HG02763 (cell line): Measurements from ENCODE around the gene PAPPA.

ENCODE experiments used
- ATAC-seq: cut with Tn5 transposase; IDR thresholded peaks from one replicate; pipeline ENCODE4 v1.9.1; 2021; ENCODE audit warnings: mild to moderate bottlenecking, moderate library complexity; ENCODE audit not compliant: unreplicated experiment

PAPPA gene, protein sequence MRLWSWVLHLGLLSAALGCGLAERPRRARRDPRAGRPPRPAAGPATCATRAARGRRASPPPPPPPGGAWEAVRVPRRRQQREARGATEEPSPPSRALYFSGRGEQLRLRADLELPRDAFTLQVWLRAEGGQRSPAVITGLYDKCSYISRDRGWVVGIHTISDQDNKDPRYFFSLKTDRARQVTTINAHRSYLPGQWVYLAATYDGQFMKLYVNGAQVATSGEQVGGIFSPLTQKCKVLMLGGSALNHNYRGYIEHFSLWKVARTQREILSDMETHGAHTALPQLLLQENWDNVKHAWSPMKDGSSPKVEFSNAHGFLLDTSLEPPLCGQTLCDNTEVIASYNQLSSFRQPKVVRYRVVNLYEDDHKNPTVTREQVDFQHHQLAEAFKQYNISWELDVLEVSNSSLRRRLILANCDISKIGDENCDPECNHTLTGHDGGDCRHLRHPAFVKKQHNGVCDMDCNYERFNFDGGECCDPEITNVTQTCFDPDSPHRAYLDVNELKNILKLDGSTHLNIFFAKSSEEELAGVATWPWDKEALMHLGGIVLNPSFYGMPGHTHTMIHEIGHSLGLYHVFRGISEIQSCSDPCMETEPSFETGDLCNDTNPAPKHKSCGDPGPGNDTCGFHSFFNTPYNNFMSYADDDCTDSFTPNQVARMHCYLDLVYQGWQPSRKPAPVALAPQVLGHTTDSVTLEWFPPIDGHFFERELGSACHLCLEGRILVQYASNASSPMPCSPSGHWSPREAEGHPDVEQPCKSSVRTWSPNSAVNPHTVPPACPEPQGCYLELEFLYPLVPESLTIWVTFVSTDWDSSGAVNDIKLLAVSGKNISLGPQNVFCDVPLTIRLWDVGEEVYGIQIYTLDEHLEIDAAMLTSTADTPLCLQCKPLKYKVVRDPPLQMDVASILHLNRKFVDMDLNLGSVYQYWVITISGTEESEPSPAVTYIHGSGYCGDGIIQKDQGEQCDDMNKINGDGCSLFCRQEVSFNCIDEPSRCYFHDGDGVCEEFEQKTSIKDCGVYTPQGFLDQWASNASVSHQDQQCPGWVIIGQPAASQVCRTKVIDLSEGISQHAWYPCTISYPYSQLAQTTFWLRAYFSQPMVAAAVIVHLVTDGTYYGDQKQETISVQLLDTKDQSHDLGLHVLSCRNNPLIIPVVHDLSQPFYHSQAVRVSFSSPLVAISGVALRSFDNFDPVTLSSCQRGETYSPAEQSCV (N-terminal part only)

DNA sequence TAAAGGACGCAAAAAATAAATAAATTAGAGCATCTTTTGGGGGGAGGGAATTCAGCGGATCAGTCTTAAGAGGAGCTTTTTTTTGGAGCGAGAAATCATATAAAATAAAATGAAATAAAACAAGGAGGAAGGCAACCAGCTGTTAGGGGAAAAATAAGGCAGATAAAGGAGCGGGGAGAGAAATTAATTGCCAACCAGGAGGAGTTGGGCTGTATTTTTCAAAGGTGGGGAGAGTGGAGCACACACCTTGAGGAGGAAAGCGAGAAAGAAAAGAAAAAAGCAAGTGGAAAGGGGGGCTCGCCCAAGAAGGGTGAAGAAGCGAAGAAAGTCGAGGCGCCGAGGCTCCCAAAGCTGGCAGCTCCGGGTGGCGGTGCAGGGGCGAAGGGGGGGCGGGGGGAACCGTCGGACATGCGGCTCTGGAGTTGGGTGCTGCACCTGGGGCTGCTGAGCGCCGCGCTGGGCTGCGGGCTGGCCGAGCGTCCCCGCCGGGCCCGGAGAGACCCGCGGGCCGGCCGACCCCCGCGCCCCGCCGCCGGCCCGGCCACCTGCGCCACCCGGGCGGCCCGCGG lies at the start of gene PAPPA:
Gene PAPPA, plus strand, starts transcription at position 27 of the 569 bp plus-strand sequence. Its CDS starts 382 bp downstream, at position 409.
- no peak for ATAC-seq

DNA sequence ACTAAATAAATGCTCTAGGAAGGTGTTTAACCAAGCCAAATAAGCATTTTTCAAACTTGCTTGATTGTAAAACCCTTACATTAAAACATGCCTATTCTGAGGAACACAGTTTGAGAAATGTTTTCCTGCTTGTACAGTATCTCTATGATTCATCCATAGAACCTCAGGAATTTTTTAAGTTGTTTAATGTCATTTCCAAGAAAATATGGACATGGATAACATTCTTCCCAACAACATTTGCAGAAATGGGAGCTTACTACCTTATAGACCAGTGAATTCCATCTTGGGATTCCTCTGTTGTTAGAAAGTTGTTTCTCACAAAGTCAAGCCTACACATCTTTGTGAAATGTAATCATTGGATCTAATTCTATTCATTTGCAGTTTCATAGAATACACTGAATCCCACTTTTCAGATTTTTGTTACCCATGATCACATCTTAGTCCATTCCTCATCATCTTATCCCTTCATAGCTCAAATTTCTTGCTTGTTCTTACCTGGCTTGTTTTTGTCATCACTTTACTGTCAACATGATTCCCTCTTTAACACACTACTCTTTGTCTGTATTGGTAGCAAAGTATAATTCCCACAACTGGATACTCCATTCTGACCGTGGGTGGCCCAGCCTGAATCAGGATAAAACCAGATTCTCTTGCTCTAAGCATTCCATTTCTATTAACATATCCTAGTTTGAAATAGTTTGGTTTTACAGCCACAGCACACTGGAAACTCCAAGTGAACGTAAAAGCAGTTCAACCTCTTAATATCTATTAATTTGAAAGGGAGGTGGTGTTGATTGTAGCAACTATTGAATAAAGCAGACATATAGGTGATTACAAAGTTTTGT lies 49.4 kb upstream of the PAPPA start:
- ATAC-seq = no peak

- no peak for ATAC-seq
Observed at GRCh38 chr9:116112236-116112635, 41.4 kb upstream of the PAPPA start.

DNA sequence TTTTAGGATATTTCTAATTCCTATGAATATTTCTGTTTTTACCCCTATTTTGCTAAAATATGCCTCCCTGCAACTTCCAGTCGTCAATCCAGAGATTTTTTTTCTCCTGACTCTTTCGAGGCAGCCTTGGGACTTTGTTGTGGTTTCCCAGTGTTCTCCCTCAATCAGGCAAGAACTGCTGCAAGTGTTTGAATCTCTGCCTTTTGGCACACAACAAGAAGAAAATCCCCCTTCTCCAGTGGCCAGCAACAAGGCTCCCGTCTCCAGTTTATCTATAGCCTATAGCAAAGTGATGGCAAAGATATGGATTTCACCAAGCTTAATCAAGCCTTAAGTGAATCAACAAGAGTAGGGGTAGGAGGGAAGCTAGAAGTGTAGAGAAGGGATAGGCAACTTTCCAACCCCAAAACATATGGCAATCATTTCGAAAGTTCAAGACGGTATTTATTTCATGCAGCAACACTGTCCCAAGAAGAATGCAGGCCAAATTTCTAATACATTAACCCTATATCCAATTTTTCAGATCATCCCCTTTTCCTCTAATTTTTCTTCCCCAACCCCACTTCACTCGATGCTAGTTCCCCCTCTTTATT lies 37.7 kb upstream of the PAPPA start:
- no peak for ATAC-seq

GRCh38 chr9:116116393-116116792 lies 37.2 kb upstream of the PAPPA start:
- no peak for ATAC-seq

GRCh38 chr9:116123171-116123570 lies 30.4 kb upstream of the PAPPA start:
- ATAC-seq = no peak

- ATAC-seq = no peak
Observed at GRCh38 chr9:116124472-116125040, 29.0 kb upstream of the PAPPA start.

DNA sequence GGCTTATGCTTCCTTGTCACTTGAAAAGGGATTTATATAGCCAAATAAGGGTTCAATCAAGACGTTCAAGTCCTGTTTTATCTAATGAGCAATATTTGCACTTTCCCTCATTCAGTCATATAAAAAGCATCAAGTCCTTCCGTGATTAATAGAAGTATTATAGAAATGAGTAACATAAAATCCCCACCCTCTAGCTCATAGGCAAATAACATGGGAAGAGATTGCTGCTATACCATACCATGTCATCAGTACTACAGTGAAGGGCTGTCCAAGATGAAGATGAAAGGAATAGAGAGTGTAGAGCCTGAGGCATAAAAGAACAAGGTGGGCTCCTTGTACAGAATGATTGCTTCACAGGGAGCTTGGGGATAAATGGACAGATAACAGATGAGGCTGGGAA lies 20.4 kb upstream of the PAPPA start:
- ATAC-seq = no peak

DNA sequence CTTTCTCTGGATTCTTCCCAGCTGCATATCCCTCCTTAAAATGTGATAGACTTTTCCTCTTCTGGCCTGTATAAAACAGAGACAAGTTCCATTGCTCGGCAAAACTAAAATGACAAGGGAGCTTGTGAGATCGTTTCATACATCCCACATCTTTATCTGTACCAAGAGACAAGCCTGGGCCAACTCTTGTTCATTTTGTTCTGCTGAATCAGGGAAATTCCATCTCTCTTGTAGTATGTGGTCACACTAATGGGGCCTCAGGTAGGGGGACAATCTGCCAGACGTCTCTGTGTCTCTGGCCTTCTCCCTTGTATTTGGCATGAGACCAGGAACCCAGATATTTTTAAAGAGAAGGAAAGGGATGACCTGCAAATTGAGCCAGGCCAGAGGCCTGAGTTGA lies 18.6 kb upstream of the PAPPA start:
- no peak for ATAC-seq

DNA sequence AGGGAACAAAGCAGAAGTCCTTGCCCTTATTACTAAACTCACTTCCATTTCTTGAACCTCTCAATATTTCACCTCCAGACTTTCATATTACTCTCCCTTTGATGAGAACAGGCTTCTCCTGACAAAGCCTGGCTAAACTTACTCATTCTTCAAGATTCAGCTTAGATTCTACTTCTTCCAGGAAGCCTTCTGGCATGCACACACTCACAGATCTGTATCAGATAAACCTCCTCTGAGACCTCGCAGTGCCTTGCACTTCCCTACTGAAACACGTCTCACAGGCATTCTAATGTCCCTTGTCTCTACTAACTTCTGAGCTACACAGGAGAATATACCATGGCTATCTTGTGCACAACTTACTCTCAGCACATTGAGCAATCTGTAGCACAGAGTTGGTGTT lies 16.6 kb upstream of the PAPPA start:
- ATAC-seq = no peak

GRCh38 chr9:116137581-116137980 lies 16.0 kb upstream of the PAPPA start:
- ATAC-seq = no peak

GRCh38 chr9:116141864-116142561 lies 11.6 kb upstream of the PAPPA start:
- ATAC-seq = no peak

DNA sequence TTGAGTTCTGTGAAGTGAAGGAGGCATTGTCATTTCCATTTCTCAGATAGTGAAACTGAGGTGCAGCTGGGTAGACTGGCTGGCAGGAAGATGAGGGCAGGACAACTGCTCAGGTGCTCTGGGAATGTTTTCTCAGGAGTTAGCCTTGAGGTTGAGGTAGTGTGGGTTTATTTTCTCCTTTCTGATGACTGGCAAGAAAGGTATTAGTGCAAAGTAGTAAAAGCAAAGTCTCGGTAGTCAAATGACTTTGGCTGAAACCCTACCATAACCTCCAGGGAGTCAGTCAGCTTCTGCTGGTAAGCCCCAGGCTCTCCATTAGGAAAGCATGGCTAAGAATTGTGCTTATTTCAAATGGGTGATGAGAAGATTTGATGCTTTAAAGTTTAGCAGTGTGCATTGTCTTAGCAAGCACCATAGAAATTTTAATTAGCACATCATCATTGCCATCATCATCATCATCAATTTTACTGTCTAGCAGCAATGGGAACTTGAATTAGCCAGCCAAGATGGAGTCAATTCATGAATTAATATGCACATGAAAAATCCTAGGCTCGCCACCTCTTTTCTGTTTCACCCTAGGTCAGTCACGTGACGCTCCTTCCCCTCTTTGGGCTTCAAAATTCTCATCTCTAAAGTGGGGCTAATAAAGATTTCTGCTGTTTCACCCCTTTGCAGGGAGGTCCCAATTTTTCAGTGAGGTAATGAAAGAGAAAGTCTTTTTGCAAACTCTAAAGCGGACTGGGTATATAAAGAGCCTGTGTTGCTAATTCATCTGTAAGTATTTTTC lies 10.7 kb upstream of the PAPPA start:
- no peak for ATAC-seq

DNA sequence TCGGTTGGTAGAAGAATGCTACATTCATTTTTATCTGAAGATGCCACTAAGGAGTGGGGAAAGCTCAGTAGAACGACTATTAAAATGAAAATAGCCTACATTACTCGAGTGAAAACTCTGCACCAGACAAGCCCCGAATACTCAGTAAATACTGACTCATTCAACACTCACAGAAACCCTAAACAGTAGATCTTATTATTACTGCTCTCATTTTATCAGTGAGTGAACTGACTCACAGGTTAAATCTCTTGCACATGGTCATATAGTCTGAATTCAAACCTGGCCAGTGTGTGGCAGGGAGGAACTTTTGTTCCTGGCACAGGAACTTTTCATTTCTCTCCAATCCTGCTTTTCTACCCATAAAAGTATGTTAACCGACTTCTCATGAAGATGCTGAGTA lies 9.6 kb upstream of the PAPPA start:
- ATAC-seq = no peak

- no peak for ATAC-seq
Observed at GRCh38 chr9:116144555-116144954, 9.0 kb upstream of the PAPPA start.

- no peak for ATAC-seq
Observed at GRCh38 chr9:116145036-116145435, 8.6 kb upstream of the PAPPA start.

DNA sequence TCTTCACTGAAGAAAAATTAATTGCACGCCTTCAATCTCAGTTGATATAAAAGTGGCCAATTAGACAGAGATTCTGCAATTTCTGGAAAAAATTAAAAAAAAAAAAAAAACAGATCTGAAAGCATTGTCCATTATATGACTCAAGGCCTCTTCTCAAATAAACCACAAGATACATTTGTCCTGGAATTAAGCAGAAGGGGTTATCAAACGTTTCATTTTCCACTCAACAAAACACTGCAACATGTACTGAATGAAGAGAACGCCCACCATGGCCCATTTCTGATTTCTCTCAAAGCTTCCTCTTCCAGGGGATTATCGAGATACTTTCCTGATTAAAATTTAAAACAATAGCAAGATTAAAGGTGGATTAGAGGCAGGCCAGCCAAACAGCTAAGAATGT lies 5.8 kb upstream of the PAPPA start:
- no peak for ATAC-seq

GRCh38 chr9:116149844-116150243 lies 3.7 kb upstream of the PAPPA start:
- ATAC-seq = no peak
